Limb (tissue), 2 donors: ENCODE data around the gene TECPR1.
"Not testable (repeated sequence)": the region's sequence is repeated elsewhere in the genome, so short reads cannot be mapped to it uniquely, and the experiment has no call there.

Experiments
- DNase-seq, 2 donors: peaks; one replicate each; pipeline ENCODE4 v3.0.0-alpha.2; 2016; ENCODE audit errors: extremely low spot score in 2 of 2

Gene TECPR1

DNA sequence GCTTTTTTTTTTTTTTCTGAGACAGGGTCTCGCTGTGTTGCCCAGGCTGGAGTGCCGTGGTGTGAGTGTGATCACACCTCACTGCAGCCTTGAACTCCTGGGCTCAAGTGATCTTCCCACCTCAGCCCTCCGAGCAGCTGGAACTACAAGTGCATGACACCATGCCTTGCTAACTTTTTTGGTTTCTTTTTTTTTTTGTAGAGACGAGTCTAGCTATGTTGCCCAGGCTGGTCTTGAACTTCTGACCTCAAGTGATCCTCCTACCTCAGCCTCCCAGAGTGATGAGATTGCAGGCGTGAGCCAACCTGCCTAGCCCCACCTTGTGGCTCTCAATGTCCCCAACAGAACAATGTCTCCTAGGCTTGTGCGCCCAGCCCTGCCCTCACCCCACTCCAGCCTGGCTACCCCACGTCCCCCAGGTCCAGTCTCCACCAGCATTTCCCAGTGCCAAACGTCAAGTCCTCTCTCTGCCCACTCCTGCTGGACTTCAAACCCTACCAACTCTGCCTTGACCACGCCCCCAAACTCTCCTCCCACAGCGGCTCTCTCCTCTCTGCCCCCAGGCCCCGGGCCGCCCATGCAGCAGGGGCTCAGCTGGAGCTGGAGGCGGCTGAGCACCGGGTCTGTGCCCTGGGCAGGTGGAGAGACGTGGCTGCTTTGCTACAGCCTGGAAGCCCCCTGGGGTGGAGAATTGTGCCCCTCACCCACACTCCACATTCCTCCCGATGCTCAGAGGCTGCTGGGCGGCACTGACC, 21.9 kb downstream of the TECPR1 start:
- DNase-seq: no peak

DNA sequence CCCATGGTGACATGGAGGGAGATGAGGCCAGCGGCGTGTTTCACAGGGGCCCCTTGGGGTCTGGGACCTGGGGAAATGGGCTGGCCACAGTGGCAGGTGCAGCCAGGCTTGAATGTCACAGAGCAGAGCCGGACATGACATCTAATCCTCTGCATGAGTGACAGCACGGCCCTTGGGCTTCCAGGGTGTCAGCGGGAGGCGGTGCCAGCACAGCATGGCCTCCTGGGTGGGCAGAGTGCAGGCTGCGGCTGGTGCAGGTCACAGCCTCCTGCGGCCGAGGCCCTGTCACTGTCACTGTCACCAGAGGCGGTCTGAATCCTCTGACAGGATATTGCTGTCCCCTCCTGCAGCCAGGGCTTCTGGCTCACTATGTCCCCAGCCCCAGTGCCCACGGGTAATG, 22.6 kb downstream of the TECPR1 start:
- peak in 1 of 2 donors; percentile 33 for DNase-seq

DNA sequence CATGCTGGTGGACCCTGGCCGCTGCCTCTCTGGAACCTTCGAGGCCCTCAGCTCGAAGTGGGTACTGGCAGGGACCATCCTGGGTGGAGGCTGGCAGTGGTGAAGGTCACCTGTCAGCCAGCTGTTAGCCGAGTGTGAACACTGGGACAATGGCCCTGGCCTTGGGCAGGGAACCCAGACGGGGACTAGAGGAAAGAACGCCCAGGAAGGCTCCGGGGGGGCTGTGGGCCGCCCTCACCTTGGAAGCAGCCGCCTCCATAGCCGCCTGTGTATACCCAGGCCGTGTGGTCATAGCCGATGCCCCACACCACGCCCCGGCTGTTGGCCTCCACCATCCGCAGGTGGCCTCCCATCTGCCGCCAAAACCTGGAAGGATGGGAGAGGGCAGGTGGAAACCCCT, 23.2 kb downstream of the TECPR1 start:
- no peak for DNase-seq

DNA sequence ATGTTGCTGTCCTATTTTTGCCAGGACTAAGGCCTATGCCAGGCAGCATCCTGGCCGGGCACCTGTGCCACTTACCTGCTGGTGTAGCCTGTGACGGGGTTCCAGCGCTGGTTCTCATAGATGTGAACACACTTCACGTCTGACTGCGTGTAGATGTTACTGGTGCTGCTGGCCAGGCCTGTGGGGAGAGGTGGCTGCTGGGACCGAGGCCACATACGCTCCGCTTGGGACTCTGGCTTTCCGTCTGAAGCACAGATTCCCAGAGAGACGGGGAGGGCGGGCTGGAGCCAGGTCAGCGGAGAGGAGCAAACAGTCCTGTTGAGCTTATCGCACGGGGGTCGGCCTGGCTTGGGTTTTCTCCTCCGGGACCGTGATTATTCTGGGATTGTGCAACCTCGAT, 24.1 kb downstream of the TECPR1 start:
- DNase-seq: no peak

DNA sequence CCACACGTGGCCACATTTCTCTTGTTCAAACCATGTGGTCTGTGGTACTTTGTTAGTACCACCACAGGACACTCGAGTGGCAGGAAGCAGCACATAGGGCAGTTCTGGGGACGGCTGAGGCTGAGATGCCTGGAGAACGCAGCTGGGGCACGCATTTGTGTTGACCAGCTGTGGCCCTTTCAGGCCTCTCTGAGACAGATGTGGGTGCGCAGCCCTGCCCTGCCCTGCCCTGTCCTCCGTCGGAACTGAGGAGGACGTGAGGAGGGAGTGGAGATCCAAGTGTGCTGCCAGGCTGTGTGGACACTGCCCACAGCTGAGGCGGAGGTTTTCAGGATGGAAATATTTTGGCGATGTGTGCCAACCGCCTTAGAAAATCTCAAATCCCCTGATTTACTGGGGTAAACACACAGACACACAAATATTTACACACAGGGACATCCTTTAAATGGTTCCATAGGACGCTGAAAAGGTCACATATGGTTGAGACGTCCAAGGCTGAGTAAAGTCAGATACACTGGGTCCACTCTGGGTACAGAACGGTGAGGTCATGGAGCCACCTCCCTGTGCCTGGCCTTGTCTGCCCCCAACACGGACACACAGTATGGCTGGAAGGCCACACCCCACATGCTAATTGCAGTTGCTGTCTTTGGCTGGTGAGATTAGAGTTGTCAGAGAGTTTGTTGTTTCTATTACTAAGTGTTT, 26.0 kb downstream of the TECPR1 start:
- DNase-seq: no peak

DNA sequence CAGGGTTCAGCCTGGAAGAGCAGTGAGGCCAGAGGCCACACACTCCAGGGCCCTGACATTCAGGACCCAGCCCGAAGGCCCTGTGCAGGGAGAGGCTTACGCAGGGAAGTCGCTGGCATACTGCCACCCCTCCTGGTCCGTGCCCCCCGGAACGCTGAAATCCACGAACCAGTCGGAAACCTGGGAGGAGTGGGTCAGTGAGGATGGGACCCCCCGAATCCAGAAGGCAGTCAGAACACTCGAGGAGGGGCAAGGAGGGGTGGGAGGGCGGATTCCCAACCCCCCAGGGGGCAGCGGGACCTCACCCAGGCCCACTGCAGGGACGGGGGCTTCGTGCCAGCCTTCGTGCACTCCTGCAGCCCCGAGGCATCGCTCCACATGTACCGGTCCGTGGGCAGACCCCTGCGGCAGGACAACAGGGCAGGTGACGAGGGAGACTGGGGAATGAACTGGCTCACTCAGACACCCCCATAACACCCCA, 27.3 kb downstream of the TECPR1 start:
- DNase-seq: no peak

DNA sequence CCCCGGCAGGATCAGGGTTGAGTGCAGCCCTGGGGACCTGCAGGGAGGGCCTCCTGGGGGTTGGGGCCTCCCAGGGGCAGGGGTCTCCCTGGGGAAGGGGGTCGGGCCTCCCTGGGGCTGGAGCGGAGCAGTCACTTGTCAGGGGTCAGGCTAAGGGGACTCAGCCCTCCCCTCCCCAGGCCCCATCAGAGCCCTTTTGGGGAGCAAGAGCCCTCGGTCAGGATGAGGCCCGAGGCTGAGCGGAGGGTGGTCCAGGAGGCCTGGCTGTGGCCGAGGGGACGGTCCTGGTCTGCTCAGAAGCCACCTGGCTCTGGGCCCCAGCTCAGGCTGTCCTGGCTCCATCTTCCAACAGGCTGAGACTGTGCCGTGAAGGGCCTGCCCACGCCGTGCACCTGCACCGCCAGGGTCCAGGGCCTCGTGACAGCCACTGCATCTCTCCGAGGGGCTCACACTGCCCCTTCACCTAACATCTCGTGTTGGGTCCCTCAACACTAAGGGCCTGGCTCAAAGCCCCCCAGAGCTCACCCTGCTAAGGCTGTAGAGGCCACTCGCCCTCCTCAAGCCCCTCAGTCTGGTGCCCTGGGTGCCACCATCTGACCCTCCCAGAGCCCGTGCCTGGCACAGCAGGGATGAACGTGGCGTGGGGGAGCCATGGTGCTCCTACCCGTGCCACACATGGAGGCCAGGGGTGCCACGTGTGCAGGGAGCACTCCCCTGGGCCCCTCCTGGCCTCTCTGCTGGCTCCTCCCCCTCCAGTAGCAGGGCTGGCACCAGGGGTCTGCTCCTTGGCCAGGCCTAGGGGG, 27.9 kb downstream of the TECPR1 start:
- DNase-seq: no peak

GRCh38 chr7:98223351-98223897, 28.6 kb downstream of the TECPR1 start:
- DNase-seq: no peak

GRCh38 chr7:98222533-98223195, 29.4 kb downstream of the TECPR1 start:
- no peak for DNase-seq

- DNase-seq: no peak
Observed at GRCh38 chr7:98221611-98222532, 30.2 kb downstream of the TECPR1 start.

DNA sequence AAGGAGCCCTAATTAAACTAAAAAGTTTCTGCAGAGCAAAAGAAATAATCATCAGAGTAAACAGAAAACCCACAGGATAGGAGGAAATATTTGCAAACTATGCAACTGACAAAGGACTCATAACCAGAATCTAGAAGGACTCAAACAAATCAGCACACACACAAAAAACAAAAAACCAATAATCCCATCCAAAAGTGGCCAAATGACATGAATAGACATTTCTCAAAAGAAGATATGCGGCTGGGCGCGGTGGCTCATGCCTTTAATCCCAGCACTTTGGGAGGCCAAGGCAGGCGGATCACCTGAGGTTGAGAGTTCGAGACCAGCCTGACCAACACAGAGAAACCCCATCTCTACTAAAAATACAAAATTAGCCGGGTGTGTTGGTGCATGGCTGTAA, 32.6 kb downstream of the TECPR1 start:
- DNase-seq: not testable (repeated sequence)

DNA sequence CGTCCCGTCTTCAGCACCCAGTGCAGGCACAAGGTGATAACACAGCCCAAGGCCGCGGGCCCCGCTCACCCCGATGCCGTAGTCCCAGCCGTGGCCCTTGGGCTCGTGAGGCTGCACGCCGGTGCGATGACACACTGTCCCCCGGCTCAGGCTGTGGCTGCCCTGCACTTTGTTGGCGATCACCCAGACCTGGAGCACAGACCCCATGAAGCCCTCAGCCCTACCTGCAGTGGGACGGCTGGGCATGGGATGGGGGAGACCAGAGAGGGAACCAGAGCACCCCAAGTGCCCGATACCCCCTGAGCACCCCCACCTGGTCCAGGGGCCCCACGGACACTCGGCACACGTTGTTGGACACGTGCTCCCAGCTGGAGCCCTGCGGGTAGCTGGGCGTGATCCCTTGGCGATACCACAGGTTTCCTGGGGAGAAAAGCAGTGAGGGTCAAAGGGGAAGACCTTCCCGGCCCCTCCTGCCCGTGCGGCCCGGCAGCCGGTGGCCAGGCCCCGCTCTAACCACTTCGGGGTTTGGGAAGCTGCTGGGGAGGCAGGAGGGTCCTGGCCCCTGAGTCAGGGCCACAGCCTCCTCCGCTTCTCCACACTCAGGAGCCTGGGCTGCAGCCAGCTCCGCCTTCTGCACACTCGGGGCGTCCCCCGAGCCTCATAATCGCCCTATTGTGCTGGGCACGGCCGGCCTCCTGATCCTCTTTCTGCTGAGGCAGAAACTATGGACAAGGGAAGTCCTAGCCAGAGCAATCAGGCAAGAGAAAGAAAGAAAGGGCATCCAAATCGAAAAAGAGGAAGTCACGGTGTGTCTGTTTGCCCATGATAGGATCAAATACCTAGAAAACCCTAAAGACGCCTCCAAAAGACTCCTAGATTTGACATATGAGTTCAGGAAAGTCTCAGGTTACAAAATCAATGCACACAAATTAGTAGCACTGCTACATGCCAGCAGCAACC, 34.1 kb downstream of the TECPR1 start:
- no peak for DNase-seq

DNA sequence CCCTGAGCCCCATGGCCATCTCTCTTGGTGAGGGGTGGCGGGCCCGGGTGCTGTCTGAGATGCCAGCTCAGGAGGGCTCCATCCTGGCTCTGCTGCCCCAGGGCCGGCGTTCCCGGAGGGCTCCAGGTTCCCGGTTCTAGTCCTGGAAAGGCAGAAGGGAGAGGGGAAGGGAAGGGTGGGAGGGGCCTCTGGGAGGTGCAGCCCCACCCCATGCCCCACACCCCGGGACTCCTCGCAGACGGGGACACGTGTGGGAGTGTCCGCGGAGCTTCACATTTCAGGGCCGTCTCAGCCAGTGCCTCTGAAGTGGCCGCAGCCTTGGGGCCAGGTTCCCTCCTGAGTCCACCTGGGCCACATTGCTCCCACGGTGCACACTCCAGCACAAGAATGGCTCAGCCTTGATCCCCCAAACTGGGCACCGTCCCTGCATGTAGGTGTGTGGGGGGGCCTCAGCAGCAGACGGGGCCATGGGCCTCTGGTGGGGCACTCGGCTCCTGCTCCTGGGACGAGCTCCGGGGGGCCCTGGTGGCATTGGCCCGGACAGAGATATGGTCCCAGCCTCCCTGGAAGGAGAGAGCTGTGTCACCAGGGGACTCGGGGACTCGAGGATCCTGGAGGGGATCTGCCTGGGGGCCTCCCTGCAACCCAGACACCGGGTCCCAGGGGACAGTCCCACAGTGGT, 35.0 kb downstream of the TECPR1 start:
- no peak for DNase-seq

DNA sequence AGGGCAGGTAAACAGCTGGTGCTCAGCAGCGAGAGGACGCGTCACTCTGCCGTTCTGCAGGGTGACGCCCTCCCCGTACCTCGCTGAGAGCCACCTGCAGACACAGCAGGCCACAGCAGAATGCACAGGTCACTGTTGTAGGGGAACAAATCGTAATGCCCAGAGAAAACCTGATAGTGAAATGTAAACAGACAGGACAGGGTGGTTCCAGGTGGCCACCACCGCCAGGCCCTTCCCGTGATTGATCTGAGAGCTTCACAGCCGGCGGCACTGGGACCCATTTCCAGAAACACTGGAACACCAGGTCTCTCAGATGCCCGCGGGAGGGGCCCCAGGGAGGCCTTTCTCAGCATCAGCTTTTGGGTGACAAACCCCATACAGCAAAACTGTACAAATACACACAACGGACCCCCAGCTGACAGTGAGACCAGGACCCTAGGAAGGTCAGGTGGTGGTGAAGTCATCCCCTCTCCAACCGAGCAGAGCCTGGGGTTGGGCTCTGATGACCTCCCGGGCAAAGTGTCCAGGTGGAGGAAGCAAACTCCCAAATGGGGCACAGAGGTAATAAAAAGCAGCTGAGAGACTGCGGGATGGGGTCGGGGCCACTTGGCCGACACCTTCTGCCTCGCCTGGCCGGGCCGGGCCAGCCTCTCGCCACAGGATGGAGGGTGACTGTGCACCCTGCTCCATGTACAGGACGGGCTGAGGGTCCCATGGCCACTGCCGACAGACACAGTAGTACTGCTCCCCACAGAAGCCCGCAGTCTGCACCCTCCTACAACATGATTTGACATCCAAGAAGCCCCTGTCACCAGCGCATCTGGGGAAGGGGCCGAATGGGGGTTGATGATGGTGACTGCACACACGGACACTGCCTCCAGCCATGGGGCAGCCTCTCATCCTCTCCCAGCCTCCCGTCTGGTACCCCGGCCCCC, 36.2 kb downstream of the TECPR1 start:
- DNase-seq: no peak

GRCh38 chr7:98214811-98215321, 37.2 kb downstream of the TECPR1 start:
- DNase-seq: no peak

DNA sequence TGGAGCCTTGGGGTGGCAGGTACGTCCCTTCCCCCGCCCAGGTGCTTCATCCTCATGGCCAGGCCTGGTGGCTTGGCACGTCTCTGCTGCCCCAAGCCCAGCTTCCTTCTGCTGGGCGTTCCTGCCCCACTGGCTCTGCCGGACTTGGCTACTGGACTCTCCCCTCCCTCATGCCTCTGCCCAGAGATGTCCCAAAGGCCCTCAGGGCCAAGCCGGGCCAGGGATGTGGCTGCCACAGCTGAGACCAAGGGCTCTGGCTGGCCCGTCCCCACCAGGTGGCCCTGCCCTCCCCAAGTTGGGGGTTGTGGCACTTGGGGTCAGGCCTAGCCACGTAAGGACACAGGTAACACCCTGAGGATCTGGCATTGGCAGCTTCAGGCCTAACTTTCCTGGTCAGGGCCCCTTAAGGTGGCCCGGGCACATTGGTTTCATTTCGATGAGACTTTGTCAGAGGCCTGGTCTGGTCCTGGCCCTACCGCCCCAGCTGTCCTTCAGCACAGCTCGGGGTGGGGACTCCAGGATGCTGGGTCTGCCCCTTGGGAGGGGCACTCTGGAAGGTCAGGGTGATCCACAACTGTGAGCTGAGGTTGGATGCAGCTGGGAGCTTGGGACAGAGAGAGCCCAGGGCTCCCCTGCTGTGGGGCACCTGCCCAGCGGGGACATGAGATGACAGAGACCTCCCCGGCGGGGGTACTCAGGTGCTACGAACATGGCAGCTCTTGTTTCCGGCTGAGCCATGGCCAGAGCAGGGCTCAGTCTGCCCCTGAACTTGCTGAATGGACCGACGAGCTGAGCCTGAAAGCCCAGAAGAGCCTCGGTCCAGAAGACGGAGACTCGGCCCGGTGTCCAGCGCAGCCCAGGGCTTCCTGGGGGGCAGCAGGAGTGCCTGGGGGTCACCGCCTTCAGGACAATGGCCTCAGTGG, 37.9 kb downstream of the TECPR1 start:
- DNase-seq: no peak
